Testis (tissue), 2 donors: ENCODE results near the gene ANKRD45.

Experiments used
- POLR2A ChIP-seq: fragments of 450-650 bp; IDR thresholded peaks from one replicate; pipeline ENCODE4 v1.6.1; 2017; ENCODE audit warnings: antibody characterized with exemption, mild to moderate bottlenecking, moderate library complexity
- TF ChIP-seq, protein P1 (sequence below), 3 experiments: fragments of 450-650 bp in 2 of 3; fragments of 200-600 bp in 1 of 3; sonication (generic) in 1 of 3; IDR thresholded peaks; one replicate each; pipeline ENCODE4 v1.5.1; 2016 to 2019; ENCODE audit warnings: antibody characterized with exemption in 3 of 3, mild to moderate bottlenecking in 2 of 3, moderate library complexity in 1 of 3

- no peak for TF ChIP-seq POLR2A
- TF ChIP-seq, protein P1, sequence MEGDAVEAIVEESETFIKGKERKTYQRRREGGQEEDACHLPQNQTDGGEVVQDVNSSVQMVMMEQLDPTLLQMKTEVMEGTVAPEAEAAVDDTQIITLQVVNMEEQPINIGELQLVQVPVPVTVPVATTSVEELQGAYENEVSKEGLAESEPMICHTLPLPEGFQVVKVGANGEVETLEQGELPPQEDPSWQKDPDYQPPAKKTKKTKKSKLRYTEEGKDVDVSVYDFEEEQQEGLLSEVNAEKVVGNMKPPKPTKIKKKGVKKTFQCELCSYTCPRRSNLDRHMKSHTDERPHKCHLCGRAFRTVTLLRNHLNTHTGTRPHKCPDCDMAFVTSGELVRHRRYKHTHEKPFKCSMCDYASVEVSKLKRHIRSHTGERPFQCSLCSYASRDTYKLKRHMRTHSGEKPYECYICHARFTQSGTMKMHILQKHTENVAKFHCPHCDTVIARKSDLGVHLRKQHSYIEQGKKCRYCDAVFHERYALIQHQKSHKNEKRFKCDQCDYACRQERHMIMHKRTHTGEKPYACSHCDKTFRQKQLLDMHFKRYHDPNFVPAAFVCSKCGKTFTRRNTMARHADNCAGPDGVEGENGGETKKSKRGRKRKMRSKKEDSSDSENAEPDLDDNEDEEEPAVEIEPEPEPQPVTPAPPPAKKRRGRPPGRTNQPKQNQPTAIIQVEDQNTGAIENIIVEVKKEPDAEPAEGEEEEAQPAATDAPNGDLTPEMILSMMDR (IDR thresholded peaks at IDR 0.05), result no peak
These were observed 8.4 kb downstream of the ANKRD45 start for GRCh38 chr1:173661271-173661670.
